GM13976 (cell line): ENCODE data around the gene CORIN.

Experiments used
- DNase-seq: peaks from one replicate; pipeline ENCODE4 v3.0.0; 2012; ENCODE audit warnings: low spot score
- CTCF ChIP-seq: IDR thresholded peaks from 2 replicates; pipeline ENCODE4 v1.5.1; 2012; ENCODE audit warnings: borderline replicate concordance, mild to moderate bottlenecking; ENCODE audit not compliant: insufficient read depth; ENCODE audit errors: extremely low read depth, missing control alignments, control extremely low read depth
- in situ Hi-C: fragments of 300-500 bp; cut with MboI; formaldehyde crosslinking; loops from one replicate; pipeline ENCODE4 v1.12.0; 2022; ENCODE audit warnings: low sequenced_read_pairs, mixed read lengths, inconsistent platforms; ENCODE audit not compliant: unreplicated experiment

Gene CORIN

DNA sequence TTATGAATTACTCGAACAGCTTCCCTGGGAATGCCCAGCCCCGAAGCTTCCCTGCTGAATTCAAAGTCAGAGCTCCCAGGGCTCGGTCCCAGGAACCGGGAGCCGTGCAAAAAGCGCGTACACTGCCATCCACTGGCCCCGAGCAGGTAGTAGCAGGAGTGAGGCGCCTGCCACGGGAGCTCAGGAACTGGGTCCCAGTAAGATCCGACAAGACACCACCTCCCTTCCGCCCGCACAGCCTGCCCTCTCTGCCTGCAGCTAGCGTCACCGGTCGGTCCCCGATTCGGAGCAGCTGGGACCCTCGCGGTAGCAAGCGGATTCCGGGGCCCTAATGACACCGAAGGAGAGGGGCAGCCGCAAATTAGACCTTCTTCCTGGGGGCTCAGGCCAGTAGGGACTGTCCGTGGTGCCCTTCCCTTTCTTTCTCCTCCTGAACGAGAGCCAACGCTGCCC is 1.2 kb downstream of the CORIN start:
- TF ChIP-seq CTCF: peak; percentile 78
- in situ Hi-C loops: loop anchor here (10.0 kb wide), 1 partner anchor 122 kb away; no protein-coding TSS in a partner anchor
- DNase-seq: peak; percentile 76

DNA sequence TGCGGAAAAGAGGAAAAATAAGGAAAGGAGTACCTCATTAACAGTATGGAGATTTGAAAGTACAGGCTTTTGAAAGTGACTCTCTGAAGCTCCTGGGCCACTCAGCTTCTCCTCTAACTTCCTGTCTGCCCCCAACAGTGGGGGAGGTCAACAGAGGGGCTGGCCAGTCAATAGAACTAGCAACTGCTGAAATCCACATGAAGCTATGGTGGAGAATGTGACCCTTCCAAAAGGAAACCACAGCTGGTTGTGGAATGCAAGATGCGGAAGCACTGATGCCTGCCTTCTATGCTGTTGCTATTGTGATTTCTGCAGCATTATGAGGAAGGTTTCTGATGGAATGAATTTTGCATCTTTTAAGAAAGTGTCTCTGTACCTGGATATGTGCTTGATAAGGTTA is 2.4 kb downstream of the CORIN start:
- no peak for DNase-seq
- in situ Hi-C loops: loop anchor here (10.0 kb wide), 1 partner anchor 121 kb away; no protein-coding TSS in a partner anchor
- no peak for TF ChIP-seq CTCF

- in situ Hi-C loops: loop anchor here (10.0 kb wide), 1 partner anchor 116 kb away; no protein-coding TSS in a partner anchor
- TF ChIP-seq CTCF: no peak
- no peak for DNase-seq
Observed at GRCh38 chr4:47831026-47831679, 6.7 kb downstream of the CORIN start.

DNA sequence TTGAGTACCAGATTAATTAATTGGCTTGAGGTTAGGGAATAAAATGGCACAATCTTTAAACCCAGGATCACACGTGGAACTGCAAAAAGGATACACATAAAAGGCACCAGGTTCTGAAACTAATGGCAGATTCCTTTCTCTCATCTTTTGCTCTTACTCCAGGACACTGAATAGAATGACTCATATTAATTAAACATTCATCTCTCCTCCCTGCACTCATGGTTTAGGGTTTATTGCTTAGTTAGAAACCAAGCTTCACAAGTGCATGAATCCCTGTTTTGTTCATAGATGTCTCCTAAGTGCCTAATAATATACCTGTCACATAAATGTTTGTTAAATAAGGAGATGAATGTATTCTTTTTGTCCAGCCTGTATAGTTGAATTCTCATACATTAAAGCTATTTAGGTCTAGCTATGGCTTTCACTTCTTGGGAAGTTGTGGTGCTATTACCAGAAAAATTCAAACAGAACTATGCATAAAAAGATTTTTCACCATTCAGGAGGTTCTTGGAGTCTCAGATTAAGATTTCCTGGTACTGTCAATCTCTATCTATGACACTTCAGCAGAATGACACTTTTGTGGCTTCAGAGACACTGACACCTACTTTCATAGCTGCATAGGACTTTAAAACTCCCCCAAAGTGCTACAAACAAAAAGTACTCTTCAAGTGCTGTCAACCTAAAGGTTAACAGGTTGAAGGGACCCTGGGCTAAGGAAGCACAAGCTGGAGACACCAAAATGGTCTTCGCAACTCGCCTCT is 7.4 kb downstream of the CORIN start:
- no peak for DNase-seq
- in situ Hi-C loops: loop anchor here (10.0 kb wide), 1 partner anchor 116 kb away; no protein-coding TSS in a partner anchor
- TF ChIP-seq CTCF: no peak

DNA sequence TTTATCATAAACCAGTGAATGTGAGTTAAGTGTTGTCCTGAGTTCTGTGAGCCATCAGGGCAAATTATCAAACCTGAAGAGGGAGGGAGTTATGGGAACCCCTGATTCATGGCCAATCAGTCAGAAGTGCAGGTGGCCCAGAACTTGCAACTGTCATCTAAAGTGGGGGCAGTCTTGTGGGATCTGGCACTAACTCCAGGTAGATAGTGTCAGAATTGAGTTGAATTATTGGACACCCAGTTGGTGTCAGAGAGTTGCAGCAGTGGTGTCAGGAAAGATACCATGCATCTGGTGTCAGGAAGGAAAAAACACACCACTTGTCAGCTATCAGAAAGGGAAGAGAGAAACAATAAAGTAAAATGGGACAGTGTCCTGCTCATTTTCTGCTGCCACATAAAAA is 8.4 kb downstream of the CORIN start:
- DNase-seq: no peak
- TF ChIP-seq CTCF: no peak
- in situ Hi-C loops: no loop called here

- in situ Hi-C loops: no loop called here
- DNase-seq: no peak
- no peak for TF ChIP-seq CTCF
Observed at GRCh38 chr4:47827343-47828047, 10.4 kb downstream of the CORIN start.
